Kasumi-1 (cell line): ENCODE measurements around the gene CCDC57.

ENCODE experiments used
- DNase-seq, 2 experiments: peaks; one replicate each; lab custom pipeline; 2025; lab: John Stamatoyannopoulos, UW

CCDC57 gene

DNA sequence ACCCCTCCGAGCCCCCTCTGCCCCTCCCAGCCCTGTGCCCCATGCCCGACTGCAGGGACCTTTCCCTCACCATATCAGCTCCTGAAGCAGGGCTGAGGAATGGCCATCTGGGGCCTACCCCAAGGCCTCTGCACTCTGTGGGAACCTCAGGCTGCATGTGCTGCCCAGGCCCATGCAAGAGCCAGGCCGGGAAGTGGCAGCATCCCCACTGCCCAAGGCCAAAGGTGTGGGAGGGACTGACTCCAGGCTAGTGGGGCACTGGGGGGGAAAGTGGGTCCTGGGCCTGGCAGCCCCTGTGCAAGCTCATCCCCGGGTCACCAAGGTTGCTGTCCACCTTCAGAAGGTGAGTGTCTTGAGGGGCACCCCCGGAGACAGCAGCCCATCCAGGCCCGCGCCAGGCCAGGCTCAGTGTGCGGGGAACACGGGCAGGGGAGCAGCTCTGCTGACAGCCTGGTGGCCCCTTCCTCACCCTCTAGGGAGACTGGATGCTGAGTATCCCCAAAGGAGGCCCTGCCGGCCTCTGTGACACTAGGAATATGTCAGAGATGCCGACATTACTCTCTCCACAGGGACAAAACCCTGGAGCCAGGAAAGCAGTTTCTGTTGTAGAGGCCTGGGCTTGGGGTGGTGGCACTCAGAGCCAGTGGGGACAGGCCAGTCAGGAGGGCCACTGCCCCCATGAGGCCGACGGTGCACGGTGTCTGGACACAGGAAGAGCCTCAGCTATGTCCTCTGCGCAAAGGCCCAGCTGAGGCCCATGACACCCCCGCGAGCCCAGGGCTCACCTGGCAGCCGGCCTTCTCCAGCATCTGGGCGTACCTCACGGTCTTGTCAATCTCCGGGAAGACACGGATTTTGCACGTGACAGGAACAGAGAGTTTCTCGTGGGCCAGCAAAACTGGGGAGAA, 150.3 kb downstream of the CCDC57 start:
- DNase-seq = no peak

DNA sequence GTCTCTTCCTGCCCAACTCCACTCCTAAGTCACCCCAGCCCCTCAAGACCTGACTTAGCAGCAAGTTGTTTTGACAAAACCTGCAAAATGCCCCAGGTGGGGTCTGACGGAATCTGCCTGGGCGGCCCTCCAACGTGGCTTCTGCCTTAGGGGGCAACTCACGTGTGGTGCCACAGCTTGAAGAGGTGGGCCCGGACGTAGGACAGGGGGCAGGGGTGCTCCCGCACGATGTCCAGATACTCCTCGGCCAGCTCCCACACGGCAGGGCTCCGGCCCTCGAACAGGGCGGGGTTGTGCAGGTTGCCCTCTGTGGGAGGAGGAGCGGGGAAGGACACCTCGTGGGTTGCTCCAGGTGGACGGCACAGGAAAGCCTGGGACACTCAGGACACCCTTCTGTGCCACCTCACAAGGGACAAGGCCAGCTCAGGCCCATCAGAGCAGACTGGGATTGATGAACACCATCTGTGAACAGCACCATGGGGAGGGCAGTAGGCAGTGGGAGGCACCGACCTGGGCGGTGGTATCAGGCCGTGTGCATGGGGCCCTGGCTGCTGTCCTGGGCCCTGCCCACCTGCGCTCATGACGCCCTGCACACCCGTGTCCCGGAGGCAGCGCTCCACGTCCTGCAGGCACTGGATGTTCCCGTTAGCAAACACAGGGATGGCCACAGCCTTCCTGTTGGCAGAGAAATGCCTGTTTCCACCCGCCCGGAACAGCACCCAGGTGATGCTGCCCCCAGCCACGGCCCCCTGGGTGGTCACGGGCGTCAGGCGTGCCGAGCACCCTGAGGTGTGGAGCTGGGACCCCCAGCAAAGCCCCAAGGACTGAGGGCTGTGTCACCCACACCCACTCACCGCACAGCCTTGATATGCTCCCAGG, 151.4 kb downstream of the CCDC57 start:
- no peak for DNase-seq

DNA sequence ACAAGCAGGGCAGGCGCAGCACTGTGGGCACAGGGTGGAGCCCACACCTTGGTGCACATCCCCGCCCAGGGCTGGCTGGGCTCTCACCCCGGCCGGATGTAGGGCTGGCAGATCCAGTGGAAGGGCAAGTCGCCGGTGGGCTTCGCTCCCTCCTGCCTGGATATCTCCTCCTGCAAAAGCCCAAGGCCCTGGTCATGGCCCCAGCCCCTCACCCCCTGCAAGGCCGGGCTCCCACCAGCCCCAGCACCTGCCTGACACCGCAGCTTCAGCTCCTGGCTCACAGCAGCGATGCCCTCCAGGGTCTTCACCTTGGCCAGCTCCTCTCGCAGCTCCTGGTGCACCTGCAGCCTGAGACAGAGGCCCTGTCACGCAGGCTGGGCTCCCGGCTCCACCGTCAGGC, 152.0 kb downstream of the CCDC57 start:
- no peak for DNase-seq

DNA sequence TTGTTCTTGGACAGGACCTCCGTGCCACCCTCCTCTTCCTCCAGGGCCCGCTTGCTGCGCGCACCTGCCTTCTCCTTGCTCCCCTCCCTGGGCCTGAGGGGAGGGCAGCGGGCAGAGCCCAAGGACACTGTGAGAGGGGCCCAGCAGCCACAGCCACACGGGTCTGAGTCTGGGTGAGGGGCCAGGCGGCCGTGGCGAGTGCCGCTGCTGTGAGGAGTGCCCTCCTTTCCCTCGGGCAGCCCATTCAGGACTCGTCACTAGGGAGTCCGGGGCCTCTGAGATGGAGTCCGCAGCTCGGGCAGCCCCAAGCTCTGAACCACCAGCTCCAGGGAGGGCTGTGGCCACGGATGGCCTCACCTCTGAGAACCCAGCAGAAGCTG, 152.7 kb downstream of the CCDC57 start:
- no peak for DNase-seq

DNA sequence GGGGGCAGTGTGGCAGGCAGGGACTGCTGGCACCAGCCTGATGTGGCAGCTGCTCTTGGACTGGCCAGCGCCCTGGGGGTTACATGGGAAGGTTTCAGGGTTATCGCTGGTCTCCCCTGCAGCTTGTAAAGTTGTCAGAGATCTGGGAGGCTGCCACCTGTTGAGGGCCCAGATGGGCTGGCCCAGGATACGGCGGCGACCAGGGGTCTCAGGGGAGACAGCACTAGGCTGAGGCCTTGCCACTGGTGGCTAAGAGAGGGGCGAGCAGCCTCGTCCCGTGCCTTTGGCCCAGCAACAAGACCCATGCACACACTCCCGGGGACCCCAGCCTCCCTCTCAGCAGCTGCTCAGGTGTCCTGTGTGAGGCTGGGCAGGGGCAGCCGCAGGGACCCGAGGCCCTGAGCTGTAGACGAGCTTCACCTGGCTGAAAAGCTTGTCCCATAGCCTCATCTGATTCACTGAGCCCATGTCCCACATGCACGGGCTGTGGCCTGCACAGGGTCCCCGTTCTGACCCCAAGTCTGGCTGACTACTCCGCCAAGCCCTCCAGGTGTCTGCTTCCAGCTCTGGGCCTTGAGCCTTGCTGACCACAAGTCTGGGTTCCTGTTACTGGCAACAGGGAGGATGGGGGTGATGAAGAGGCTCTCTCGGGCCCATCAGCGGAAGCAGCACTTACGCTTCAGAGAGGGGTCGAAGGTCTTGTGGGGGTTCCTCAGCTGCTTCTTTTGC, 153.2 kb downstream of the CCDC57 start:
- DNase-seq = no peak

DNA sequence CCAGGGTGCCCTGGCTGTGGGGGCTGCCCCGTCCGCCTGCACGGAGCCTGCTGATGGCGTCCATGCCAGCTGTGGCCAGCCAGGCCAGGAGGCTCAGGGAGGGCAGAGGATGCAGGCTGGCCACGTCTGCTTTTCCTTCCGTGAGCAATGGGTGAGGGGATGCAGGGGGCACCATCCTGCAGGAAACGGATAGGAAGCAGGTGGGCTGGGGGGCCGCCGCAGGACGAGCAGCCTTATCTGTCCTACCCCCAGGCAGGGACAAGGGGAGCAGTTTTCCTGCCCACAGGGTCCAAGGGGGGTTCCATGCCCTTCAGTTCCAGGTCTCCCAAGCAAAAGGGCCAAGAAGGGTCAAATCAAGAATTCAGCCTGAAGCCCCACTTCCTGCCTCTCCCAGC, 153.8 kb downstream of the CCDC57 start:
- DNase-seq = no peak

DNA sequence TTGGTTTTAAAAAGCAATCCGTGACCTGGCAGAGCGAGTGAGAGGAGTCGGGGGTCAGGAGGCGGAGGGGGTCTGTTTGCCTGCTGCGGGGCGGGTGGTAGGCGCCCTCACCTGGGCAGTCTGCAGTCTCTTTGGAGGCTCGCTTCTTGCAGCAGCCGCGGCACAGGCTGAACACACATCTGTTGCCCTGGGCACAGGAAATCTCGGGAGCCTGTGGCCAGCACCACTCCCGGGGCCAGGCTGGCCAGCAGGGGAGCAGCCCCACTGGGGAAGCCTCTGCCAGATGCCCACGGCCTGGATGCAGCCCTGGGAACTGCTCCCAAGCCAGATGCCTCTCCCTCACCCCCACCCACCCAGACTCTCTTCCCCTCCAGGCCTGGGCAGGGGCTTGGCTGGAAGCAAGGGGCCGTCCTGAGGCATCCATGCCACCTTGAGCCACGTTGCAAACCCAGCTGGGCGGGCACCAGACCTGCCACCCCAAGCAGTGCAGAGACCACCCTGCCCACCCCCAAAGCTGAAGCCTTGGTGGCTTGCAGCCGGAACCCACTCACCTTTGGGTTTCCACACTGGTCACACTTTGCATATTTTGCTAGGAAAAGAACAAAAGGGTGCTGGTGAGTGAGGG, 154.3 kb downstream of the CCDC57 start:
- no peak for DNase-seq

DNA sequence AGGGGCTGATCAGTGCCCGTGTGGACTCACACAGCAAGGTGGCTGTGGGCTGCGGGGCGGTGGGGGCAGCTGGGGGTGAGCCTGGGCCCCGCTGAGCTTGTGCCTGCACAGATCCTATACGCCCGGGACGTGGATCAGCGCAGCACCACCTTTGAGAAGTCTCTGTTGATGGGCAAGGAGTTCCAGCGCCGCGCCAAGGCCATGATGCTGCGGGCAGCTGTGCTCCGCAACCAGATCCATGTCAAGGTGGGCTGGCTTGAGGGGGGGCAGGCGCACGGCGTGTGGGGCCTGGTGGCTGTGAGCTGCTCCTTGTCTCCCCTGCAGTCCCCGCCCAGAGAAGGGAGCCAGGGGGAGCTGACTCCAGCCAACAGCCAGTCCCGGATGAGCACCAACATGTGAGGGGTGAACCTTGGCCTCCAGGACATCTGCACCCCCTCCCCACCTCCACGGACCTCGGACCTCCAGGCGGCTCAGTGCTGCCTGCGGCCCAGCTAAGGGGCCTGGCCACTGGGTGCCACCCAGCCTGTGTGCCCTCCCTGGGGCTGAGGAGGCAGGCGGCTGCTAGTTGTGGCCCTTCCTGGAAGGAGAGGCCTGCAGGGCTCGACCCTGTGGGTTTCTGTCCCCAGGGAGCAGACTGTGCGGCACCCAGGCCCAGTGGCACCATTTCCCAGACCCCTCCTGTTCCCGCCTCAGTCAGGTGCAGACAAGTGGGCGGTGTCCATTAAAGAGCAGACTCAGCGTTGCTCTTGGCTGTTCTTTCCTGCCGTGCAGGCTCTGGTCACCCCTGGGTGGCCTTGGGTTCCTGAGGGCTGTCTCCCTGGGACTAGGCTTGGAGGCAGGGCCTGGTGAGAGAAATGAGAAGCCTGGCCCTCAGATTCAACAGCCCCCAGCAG, 155.7 kb downstream of the CCDC57 start:
- no peak for DNase-seq

DNA sequence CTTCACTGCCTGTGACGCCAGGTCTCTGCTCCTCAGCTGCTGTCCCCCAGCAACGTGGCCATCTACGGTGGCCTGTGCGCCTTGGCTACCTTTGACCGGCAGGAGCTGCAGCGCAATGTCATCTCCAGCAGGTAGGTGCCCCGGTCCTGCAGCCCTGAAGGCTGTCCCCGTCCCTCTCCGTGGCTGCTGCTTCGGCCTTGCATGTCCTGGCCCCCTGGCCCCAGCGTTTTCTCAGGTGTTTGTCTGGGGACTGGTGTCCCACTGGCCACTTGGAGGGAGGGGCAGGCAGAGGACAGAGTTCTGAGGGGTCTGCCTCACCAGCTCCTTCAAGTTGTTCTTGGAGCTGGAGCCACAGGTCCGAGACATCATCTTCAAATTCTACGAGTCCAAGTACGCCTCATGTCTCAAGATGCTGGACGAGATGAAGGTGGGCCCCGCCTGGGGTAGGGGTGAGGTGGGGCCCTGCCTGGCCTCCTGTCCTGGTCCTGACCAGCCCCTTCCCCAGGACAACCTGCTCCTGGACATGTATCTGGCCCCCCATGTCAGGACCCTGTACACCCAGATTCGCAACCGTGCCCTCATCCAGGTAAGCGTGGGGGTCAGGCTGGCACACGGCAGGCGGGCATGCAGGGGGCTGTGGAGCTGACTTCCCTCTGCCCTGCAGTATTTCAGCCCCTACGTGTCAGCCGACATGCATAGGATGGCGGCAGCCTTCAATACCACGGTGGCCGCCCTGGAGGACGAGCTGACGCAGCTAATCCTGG, 156.5 kb downstream of the CCDC57 start:
- no peak for DNase-seq

DNA sequence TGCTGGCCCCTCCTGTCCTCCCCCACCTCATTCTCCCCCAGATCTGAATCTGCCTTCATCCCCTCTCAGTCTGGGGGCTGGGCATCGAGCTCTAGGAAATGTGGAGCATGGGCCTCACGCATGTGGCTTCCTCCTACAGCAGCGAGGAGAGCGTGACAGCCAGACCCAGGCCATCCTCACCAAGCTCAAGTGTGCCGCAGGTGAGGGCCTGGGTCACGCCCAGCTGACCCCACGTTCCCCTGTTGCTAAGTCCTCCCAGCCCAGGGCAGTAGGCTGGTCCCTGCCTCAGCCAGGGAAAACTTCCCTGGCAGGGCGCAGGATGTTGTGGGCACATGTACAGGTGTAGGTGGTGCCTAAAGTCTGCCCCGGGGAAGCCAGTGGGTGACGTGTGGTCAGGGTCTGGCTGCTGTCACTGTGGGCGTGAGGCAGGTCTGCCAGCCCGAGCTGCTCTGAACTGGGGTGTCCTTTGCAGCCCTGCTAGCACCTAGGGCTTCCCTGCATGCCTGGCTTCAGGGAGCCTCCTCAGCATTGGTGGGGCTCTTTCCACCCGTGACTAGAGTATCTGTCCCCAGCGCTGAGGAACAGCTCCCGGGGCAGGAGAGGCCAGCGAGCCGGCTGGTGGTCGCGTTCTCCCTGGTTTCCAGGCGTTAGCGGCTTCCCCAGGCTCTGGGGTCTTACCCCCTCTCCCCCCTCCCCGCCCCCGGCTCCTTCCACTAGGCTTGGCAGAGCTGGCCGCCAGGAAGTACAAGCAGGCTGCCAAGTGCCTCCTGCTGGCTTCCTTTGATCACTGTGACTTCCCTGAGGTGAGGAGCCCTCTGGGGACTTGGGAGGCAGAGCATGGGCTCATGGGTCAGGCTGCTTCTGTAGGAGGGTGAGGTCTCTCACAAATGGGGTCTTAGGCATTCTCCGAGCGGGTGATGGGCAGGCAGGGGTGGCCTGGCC, 157.3 kb downstream of the CCDC57 start:
- DNase-seq = peak in 1 of 2 experiments; percentile 22

DNA sequence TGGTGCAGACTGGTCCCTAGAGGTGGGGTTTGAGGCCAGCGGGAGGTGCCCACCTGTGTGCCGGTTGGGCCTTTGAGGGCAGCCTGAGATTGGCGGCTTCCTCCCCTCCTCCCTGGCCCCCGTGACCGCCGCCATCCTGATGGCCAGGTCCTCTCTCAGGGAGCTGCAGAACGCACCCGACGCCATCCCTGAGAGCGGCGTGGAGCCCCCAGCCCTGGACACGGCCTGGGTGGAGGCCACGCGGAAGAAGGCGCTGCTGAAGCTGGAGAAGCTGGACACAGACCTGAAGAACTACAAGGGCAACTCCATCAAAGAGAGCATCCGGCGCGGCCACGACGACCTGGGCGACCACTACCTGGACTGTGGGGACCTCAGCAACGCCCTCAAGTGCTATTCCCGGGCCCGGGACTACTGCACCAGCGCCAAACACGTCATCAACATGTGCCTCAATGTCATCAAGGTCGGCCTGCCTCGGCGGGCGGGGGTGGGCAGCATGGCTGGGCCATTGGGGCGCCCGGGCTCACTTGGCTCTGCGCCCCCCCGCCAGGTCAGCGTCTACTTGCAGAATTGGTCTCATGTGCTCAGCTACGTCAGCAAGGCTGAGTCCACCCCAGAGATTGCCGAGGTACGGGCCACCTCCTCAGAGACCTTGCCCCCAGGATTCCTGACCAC, 158.2 kb downstream of the CCDC57 start:
- no peak for DNase-seq

DNA sequence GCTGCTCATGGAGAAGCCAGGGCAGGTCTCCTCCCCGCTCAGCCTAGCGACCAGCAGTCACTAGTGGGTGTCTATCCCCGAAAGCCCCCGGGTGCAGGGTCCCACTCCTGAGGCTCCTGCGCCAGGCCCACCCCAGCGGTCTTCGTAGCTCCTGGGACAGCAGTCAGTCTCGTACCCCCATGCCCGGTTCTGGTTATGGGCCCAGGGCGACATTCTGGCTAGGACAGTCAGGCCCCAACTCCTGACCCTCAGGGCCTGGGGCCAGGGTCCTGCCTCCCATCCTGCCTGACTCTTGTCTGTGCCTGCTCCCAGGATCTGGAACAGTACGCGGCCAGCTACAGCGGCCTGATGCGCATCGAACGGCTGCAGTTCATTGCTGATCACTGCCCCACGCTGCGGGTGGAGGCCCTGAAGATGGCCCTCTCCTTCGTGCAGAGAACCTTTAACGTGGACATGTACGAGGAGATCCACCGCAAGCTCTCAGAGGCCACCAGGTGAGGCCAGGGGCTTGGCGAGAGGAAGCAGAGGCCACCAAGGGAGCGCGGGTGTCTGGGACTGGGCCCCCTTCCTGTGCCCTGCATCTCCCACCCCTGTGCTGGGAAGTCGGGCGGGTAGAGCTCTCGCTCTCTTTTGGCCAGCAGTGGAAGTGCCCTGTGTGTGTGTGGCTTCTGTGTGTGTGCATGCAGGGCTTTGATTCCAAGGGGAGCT, 158.9 kb downstream of the CCDC57 start:
- no peak for DNase-seq

DNA sequence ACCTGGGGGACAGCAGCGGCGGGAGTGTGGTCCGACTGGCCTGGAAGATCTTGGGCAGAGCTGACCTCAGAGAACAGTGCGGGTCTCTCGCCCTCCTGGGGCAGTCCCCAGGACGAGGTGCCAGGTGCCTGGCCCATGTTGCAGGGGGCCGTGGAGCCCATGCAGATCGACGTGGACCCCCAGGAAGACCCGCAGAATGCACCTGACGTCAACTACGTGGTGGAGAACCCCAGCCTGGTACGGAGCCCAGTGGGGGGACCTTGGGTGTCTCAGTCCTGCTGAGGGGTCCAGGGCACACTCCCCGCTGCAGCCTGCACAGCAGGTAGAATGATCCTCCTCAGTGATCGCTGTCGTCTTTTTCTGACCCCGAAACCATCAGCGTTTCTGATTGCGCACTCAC, 159.5 kb downstream of the CCDC57 start:
- DNase-seq = no peak

DNA sequence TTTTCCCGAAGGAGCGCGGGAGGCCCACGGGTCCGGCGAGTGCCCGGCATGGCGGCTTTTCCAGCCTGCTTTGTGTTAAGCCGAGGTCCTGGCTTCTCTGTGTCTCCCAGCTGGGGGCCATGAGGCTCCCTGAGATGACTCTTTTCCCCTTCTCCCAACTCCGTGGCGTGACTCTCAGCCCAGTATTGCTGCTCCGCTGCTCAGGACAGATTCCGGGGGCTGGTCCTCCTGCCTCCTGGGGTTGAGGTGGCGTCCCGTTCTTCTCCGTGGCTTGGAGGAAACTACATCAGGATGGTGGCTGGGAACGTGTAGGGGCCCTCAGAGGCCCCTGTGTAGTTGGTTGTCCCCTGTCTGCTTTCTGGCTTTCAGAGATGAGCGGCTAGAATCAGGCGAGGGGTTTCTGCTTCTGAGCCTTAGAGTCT, 160.0 kb downstream of the CCDC57 start:
- no peak for DNase-seq

DNA sequence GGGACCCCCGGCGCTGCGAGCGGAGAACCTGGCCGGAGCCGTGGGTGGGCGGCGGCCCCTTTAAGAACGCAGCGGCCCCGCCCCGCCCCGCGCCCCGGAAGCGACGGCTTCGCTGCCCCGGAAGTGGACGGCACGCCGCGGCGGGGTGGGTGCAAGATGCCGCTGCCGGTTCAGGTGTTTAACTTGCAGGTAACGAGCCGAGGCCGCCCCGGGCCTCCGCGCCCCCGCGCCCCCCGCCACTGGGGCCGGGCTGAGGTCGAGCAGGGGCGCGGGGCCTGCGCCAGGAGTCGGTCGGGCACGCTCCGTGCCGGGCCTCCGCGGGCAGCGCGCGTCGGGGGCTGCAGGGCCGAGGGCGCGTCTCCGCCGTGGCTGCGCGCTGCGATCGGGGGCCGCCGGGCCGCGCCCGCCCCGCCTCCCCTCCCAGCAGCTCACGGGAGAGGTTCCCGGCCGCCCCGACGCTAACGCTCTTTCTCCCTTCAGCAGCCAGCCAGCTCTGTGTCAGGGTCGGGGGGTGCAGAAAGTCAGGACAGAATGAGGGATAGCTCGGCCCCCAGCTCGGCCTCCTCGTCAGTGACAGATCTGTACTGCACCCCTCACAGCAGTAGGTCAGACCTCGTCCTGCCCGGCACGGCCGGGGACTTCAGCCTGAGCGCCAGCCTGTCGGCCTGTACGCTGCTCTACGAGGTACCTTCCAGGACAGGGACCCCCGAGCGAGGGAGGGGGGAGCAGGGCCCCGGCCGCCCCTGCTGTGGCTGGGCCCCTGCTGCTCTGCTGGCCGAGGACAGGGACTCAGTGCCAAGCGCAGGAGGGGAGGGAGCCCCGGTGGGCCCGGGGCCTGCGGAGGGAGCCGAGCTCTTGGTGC, 160.6 kb downstream of the CCDC57 start, which contains the start of the genes GPS1 and RFNG:
Gene GPS1 (plus strand): TSS at position 123 of the 862 bp plus-strand sequence. CDS start 34 bp downstream, at position 157.
Gene RFNG (minus strand): TSS at position 36 of the 862 bp plus-strand sequence. CDS start 45 bp downstream, outside the sequence.
- peak; percentile 66 to 68 for DNase-seq
